ENCODE measurements around the gene IL17B. TPM values are rescaled to one million over a fixed set of nuclear protein-coding genes. Genes with fewer than 3 reads are reported as not detected.

IL17B gene
- total and polyA plus RNA-seq, 2 of the 13 experiments (the other 11 are each of a cell fraction or from before 2014, with no cell fraction given) = 0.29 to 2.6 TPM

- Histone ChIP-seq H3K27ac (ENCODE audit: extremely low read length, insufficient read depth, low read length) (no peak overlapping the region), H4K20me1 (ENCODE audit: insufficient read depth, low read length) (no peaks in the 10 kb centered on the region), H3K27me3 (ENCODE audit: control insufficient read depth in 1 of 2, insufficient read depth in 2 of 2, low read length in 2 of 2) (peaks cover 0 to 15% of the 10 kb centered on the region in 2 experiments; a peak in 2 of 5 replicates), H3K4me3 (replicated peaks in 1 of 3; ENCODE audit: insufficient read depth in 1 of 3, low read depth in 2 of 3, low read length in 3 of 3) (no peak overlapping the region), H3K79me2 (ENCODE audit: insufficient read depth, low read length) (no peaks in the 10 kb centered on the region), H3K9ac (ENCODE audit: insufficient read depth, low read depth, low read length) (no peak overlapping the region), H3K4me2 (ENCODE audit: low read depth, low read length) (no peak overlapping the region), H3K4me1 (ENCODE audit: insufficient read depth, low read length) (peaks cover 51% of the 10 kb centered on the region), H2AFZ (ENCODE audit: low read length) (no peak overlapping the region), H3K9me3 (ENCODE audit: low read length) (no peaks in the 10 kb centered on the region), H3K36me3 (replicated peaks in 1 of 2; ENCODE audit: control insufficient read depth in 1 of 2, insufficient read depth in 2 of 2, low read length in 2 of 2) (no peaks in the 10 kb centered on the region)
- FAIRE-seq (no peak), DNase-seq (ENCODE audit: low spot score) (no peak), ATAC-seq (no peak)
- intact Hi-C loops (cut with micrococcal nuclease; ENCODE audit: unreplicated experiment) (no loop called here), in situ Hi-C loops (cut with HindIII; ENCODE audit: extremely low pct_ligation_motif_present, low pct_unique_long_range_greater_than_20kb) (no loop called here)
- BruUV-seq (replicated peaks) = no TSS peak
- WGBS (ENCODE audit: low lambda C conversion rate) = 65% methylated on average over 3 of the region's 3 CpGs
- CTCF ChIA-PET (ENCODE audit: low intra/inter-chr PET ratio, low total read pairs) = no interaction called here
- POLR2A ChIA-PET = no interaction called here
- TF ChIP-seq IRF9 (CRISPR knock-in tag; IDR thresholded peaks at IDR 0.05; ENCODE audit: borderline replicate concordance) (no peak), ZNF646 (CRISPR knock-in tag; IDR thresholded peaks at IDR 0.05) (no peak), ZNF12 (CRISPR knock-in tag; IDR thresholded peaks at IDR 0.05) (no peak), SNAPC2 (CRISPR knock-in tag; IDR thresholded peaks at IDR 0.05) (no peak), MEIS1 (CRISPR knock-in tag; IDR thresholded peaks at IDR 0.05; ENCODE audit: borderline replicate concordance) (no peak), ZBTB7B (CRISPR knock-in tag; IDR thresholded peaks at IDR 0.05) (no peak), BRF2 (CRISPR knock-in tag; IDR thresholded peaks at IDR 0.05) (no peak), WIZ (CRISPR knock-in tag; IDR thresholded peaks at IDR 0.05) (no peak), NFIB (CRISPR knock-in tag; IDR thresholded peaks at IDR 0.05; ENCODE audit: borderline replicate concordance) (no peak)
- TF ChIP-seq, protein P1, sequence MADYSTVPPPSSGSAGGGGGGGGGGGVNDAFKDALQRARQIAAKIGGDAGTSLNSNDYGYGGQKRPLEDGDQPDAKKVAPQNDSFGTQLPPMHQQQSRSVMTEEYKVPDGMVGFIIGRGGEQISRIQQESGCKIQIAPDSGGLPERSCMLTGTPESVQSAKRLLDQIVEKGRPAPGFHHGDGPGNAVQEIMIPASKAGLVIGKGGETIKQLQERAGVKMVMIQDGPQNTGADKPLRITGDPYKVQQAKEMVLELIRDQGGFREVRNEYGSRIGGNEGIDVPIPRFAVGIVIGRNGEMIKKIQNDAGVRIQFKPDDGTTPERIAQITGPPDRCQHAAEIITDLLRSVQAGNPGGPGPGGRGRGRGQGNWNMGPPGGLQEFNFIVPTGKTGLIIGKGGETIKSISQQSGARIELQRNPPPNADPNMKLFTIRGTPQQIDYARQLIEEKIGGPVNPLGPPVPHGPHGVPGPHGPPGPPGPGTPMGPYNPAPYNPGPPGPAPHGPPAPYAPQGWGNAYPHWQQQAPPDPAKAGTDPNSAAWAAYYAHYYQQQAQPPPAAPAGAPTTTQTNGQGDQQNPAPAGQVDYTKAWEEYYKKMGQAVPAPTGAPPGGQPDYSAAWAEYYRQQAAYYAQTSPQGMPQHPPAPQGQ (CRISPR knock-in tag; IDR thresholded peaks at IDR 0.05; ENCODE audit: borderline replicate concordance) = no peak
- TF ChIP-seq, protein P2, sequence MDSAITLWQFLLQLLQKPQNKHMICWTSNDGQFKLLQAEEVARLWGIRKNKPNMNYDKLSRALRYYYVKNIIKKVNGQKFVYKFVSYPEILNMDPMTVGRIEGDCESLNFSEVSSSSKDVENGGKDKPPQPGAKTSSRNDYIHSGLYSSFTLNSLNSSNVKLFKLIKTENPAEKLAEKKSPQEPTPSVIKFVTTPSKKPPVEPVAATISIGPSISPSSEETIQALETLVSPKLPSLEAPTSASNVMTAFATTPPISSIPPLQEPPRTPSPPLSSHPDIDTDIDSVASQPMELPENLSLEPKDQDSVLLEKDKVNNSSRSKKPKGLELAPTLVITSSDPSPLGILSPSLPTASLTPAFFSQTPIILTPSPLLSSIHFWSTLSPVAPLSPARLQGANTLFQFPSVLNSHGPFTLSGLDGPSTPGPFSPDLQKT (CRISPR knock-in tag; IDR thresholded peaks at IDR 0.05; ENCODE audit: borderline replicate concordance) = no peak
Observed at GRCh38 chr5:149402291-149402690, 23.2 kb upstream of the IL17B start.
